SK-N-SH (cell line): Measurements from ENCODE around the gene SND1. TPM values are rescaled to one million over a fixed set of nuclear protein-coding genes. Genes with fewer than 3 reads are reported as not detected.

Source experiments
- CTCF ChIA-PET: fragments of 300-600, 350-600 bp; formaldehyde crosslinking; extraction: SDS; loops from one replicate; lab custom pipeline; 2021; lab: Yijun Ruan, JAX
- POLR2A ChIA-PET: fragments of 350-600 bp; sonication (Branson Sonifier 250); formaldehyde crosslinking; extraction: SDS; loops from one replicate; lab custom pipeline; 2020; ENCODE audit warnings: antibody characterized with exemption, inconsistent platforms; lab: Yijun Ruan, JAX
- DNase-seq: peaks from one replicate; pipeline ENCODE4 v3.0.0; 2012
- H2AFZ ChIP-seq: fragments of 200-600 bp; sonication (generic); 2 replicates; pipeline ENCODE4 v1.8.1; 2016; ENCODE audit warnings: antibody characterized with exemption, mild to moderate bottlenecking, low read depth
- H3F3A ChIP-seq: fragments of 200-600 bp; sonication (generic); replicated peaks from 2 replicates; pipeline ENCODE3; 2016; ENCODE audit warnings: antibody characterized with exemption, mild to moderate bottlenecking; ENCODE audit not compliant: insufficient read depth
- H3K27ac ChIP-seq, 2 experiments: fragments of 200-500 bp in 1 of 2; fragments of 200-600 bp in 1 of 2; sonication (Bioruptor generic) in 1 of 2; sonication (generic), shearing (Covaris generic) in 1 of 2; 2 replicates each; pipeline versions ENCODE4 v1.5.1 to v1.6.1; 2014 to 2016; ENCODE audit warnings: low read depth in 2 of 2, inconsistent platforms in 1 of 2, low read length in 1 of 2, mild to moderate bottlenecking in 1 of 2, mixed read lengths in 1 of 2
- H3K27me3 ChIP-seq: fragments of 200-600 bp; sonication (generic), shearing (Covaris generic); 2 replicates; pipeline ENCODE4 v1.6.1; 2016; ENCODE audit warnings: mixed run types; ENCODE audit not compliant: insufficient read depth
- H3K36me3 ChIP-seq, 2 experiments: fragments of 200-500 bp in 1 of 2; fragments of 200-600 bp in 1 of 2; sonication (Bioruptor generic) in 1 of 2; sonication (generic) in 1 of 2; replicated peaks in 1 of 2; 2 replicates each; pipeline versions ENCODE3 to v1.5.1; 2014 to 2016; ENCODE audit warnings: low read length in 1 of 2, mild to moderate bottlenecking in 1 of 2; ENCODE audit not compliant: insufficient read depth in 2 of 2, control insufficient read depth in 1 of 2
- H3K4me1 ChIP-seq, 2 experiments: fragments of 200-500 bp in 1 of 2; fragments of 200-600 bp in 1 of 2; sonication (Bioruptor generic) in 1 of 2; sonication (generic), shearing (Covaris generic) in 1 of 2; 2 replicates each; pipeline versions ENCODE4 v1.5.1 to v1.6.1; 2014 to 2016; ENCODE audit warnings: low read depth in 1 of 2, low read length in 1 of 2, mixed run types in 1 of 2; ENCODE audit not compliant: insufficient read depth in 2 of 2, control insufficient read depth in 1 of 2
- H3K4me2 ChIP-seq: fragments of 200-600 bp; sonication (generic), shearing (Covaris generic); 2 replicates; pipeline ENCODE4 v1.6.1; 2017; ENCODE audit warnings: mixed run types
- H3K4me3 ChIP-seq, 2 experiments: fragments of 200-500 bp in 1 of 2; fragments of 200-600 bp in 1 of 2; sonication (Bioruptor generic) in 1 of 2; sonication (generic), shearing (Covaris generic) in 1 of 2; 2 replicates each; pipeline versions ENCODE4 v1.5.1 to v1.8.1; 2014 to 2016; ENCODE audit warnings: low read depth in 2 of 2, inconsistent platforms in 1 of 2, low read length in 1 of 2, mild to moderate bottlenecking in 1 of 2, mixed read lengths in 1 of 2, moderate library complexity in 1 of 2
- H3K79me2 ChIP-seq: fragments of 200-600 bp; sonication (generic); 2 replicates; pipeline ENCODE4 v1.8.1; 2017; ENCODE audit warnings: mild to moderate bottlenecking; ENCODE audit not compliant: insufficient read depth
- H3K9ac ChIP-seq: fragments of 200-600 bp; sonication (generic); 2 replicates; pipeline ENCODE4 v1.6.1; 2017; ENCODE audit warnings: mixed run types
- H3K9me2 ChIP-seq: fragments of 200-600 bp; sonication (generic); 2 replicates; pipeline ENCODE4 v1.6.1; 2017; ENCODE audit warnings: mixed run types
- H3K9me3 ChIP-seq: fragments of 200-600 bp; sonication (generic); 2 replicates; pipeline ENCODE4 v1.6.1; 2017; ENCODE audit warnings: mixed run types, mild to moderate bottlenecking, moderate library complexity
- H4K20me1 ChIP-seq: fragments of 200-600 bp; sonication (generic); 2 replicates; pipeline ENCODE4 v1.6.1; 2017; ENCODE audit warnings: mild to moderate bottlenecking, mixed run types; ENCODE audit not compliant: insufficient read depth
- CHD2 ChIP-seq: fragments of 150-350 bp; IDR thresholded peaks from 2 replicates; pipeline ENCODE4 v1.6.1; 2018; ENCODE audit warnings: low read length; ENCODE audit not compliant: partially characterized antibody
- ELF1 ChIP-seq: IDR thresholded peaks from 2 replicates; pipeline ENCODE4 v1.4.0; 2012
- MEF2A ChIP-seq: IDR thresholded peaks from 2 replicates; pipeline ENCODE4 v1.4.0; 2012; ENCODE audit warnings: low read depth, borderline replicate concordance
- POLR2AphosphoS5 ChIP-seq: IDR thresholded peaks from 2 replicates; pipeline ENCODE4 v1.6.1; 2012; ENCODE audit warnings: low read depth, low read length
- RCOR1 ChIP-seq: fragments of 150-350 bp; IDR thresholded peaks from 2 replicates; pipeline ENCODE4 v1.6.1; 2017; ENCODE audit warnings: antibody characterized with exemption, low read length
- SIN3A ChIP-seq: IDR thresholded peaks from 2 replicates; pipeline ENCODE4 v1.6.1; 2012; ENCODE audit warnings: low read depth, mild to moderate bottlenecking, low read length, moderate library complexity, borderline replicate concordance
- TAF1 ChIP-seq: IDR thresholded peaks from 2 replicates; pipeline ENCODE4 v1.6.1; 2012; ENCODE audit warnings: low read depth, mild to moderate bottlenecking, low read length, moderate library complexity, borderline replicate concordance
- TCF12 ChIP-seq: IDR thresholded peaks from 2 replicates; pipeline ENCODE4 v1.4.0; 2012
- YY1 ChIP-seq: IDR thresholded peaks from 2 replicates; pipeline ENCODE4 v1.4.0; 2012; ENCODE audit warnings: low read depth, mild to moderate bottlenecking
- WGBS: methylation state at CpG from one replicate; pipeline ENCODE4 v1.1.6; 2017; ENCODE audit warnings: low lambda C conversion rate; 5-methylcytosine and 5-hydroxymethylcytosine counted together
- polyA plus RNA-seq, 3 experiments: library from polyadenylated mRNA; depleted of rRNA; stranded (reverse); fragments of >200 nt; gene quantifications; 2 replicates each; pipeline ENCODE4 v1.2.3, GENCODE V29; 2012
- TF ChIP-seq, protein P1 (sequence below): IDR thresholded peaks from 2 replicates; pipeline ENCODE4 v1.6.1; 2012; ENCODE audit warnings: mild to moderate bottlenecking, low read depth, low read length, moderate library complexity
- TF ChIP-seq, protein P2 (sequence below): fragments of 200-600 bp; sonication (generic); IDR thresholded peaks from 2 replicates; pipeline ENCODE4 v1.6.1; 2017; ENCODE audit warnings: antibody characterized with exemption, mild to moderate bottlenecking, moderate library complexity
- TF ChIP-seq, protein P3 (sequence below): fragments of 150-350 bp; IDR thresholded peaks from 2 replicates; pipeline ENCODE4 v1.6.1; 2016; ENCODE audit warnings: mild to moderate bottlenecking, low read depth, low read length
- TF ChIP-seq, protein P4 (sequence below): IDR thresholded peaks from 2 replicates; pipeline ENCODE4 v1.4.0; 2012; ENCODE audit warnings: low read depth
- TF ChIP-seq, protein P5 (sequence below): IDR thresholded peaks from 2 replicates; pipeline ENCODE4 v1.4.0; 2012; ENCODE audit warnings: low read depth, borderline replicate concordance
- TF ChIP-seq, protein P6 (sequence below): IDR thresholded peaks from 2 replicates; pipeline ENCODE4 v1.4.0; 2012; ENCODE audit warnings: low read depth, borderline replicate concordance
- TF ChIP-seq, protein P7 (sequence below): fragments of 150-350 bp; IDR thresholded peaks from 2 replicates; pipeline ENCODE4 v1.6.1; 2017; ENCODE audit warnings: antibody characterized with exemption, low read length, low read depth, borderline replicate concordance

Gene SND1
- polyA plus RNA-seq, 1 of the 3 experiments (the other 2 are of a cell fraction): 165 TPM

DNA sequence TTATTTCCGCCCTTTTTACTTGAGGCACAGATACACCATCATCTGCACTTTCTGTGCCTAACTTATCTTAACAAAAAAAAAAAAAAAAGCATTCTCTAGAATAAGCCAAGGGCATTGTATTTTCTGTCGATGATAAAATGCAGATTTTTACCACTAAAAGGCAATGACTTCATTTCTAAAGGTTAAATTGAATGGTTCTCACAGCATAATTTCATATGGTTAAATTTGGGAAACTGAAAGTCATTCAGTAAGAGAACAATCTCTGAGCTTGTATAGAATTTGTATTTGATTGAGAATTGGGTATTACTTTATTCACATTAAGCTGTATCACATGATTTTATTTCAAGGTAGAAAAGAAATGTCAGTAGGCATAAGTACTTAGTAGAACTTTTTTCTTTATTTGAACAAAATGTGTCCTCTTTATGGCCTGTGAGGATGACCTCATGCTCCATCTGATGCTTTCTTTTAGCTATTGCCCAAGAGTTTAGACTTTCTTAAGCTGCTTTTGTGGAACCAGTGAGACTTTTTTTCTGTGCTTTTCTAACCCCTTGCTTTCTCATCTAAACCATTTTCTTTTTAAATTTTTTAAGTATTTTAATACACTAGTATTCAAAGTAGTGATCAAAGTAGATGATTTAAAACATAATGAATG is 268.9 kb downstream of the SND1 start (continued):
- TF ChIP-seq POLR2AphosphoS5: no peak
- no peak for TF ChIP-seq CHD2

DNA sequence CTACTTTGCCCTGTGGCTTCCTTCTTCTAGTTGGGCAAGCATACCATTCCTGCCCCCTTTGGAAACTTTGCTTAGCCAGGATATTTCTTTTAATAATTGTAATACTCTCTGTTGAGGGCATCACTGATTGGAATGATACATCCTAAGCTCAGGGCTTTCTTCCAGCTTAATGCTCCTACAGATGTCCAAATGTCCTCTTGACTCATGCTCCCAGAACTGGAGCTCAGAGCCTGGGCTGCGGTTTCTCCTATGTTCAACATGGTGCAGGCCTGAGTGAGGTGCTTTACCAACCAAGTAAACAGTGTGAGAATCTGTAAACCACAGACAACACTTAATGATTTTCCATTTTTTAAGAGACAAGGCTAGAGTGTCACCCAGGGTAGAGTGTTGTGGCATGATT is 270.7 kb downstream of the SND1 start:
- DNase-seq: no peak
- H4K20me1 ChIP-seq: peaks cover 17% of the 10 kb centered on the region

More for the DNA sequence above, 270.7 kb downstream of the SND1 start:
- no peak overlapping the region for H3K9ac ChIP-seq
- no peak overlapping the region for H3K4me2 ChIP-seq
- ChIA-PET POLR2A (no interaction called here), CTCF (interaction anchor here (0.6 to 1.2 kb wide), 3 partner anchors 16 to 942 kb away, joined by 3 to 4 read pairs (median 3); no protein-coding TSS in a partner anchor)
- no peak overlapping the region for H3K27ac ChIP-seq
- no peak overlapping the region for H3K4me3 ChIP-seq
- TF ChIP-seq, protein P1, sequence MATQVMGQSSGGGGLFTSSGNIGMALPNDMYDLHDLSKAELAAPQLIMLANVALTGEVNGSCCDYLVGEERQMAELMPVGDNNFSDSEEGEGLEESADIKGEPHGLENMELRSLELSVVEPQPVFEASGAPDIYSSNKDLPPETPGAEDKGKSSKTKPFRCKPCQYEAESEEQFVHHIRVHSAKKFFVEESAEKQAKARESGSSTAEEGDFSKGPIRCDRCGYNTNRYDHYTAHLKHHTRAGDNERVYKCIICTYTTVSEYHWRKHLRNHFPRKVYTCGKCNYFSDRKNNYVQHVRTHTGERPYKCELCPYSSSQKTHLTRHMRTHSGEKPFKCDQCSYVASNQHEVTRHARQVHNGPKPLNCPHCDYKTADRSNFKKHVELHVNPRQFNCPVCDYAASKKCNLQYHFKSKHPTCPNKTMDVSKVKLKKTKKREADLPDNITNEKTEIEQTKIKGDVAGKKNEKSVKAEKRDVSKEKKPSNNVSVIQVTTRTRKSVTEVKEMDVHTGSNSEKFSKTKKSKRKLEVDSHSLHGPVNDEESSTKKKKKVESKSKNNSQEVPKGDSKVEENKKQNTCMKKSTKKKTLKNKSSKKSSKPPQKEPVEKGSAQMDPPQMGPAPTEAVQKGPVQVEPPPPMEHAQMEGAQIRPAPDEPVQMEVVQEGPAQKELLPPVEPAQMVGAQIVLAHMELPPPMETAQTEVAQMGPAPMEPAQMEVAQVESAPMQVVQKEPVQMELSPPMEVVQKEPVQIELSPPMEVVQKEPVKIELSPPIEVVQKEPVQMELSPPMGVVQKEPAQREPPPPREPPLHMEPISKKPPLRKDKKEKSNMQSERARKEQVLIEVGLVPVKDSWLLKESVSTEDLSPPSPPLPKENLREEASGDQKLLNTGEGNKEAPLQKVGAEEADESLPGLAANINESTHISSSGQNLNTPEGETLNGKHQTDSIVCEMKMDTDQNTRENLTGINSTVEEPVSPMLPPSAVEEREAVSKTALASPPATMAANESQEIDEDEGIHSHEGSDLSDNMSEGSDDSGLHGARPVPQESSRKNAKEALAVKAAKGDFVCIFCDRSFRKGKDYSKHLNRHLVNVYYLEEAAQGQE: no peak
- TF ChIP-seq YY1 (no peak), ELF1 (no peak), RCOR1 (no peak), CHD2 (no peak), MEF2A (no peak), TCF12 (no peak), POLR2AphosphoS5 (no peak), TAF1 (no peak), SIN3A (no peak)
- TF ChIP-seq, protein P2, sequence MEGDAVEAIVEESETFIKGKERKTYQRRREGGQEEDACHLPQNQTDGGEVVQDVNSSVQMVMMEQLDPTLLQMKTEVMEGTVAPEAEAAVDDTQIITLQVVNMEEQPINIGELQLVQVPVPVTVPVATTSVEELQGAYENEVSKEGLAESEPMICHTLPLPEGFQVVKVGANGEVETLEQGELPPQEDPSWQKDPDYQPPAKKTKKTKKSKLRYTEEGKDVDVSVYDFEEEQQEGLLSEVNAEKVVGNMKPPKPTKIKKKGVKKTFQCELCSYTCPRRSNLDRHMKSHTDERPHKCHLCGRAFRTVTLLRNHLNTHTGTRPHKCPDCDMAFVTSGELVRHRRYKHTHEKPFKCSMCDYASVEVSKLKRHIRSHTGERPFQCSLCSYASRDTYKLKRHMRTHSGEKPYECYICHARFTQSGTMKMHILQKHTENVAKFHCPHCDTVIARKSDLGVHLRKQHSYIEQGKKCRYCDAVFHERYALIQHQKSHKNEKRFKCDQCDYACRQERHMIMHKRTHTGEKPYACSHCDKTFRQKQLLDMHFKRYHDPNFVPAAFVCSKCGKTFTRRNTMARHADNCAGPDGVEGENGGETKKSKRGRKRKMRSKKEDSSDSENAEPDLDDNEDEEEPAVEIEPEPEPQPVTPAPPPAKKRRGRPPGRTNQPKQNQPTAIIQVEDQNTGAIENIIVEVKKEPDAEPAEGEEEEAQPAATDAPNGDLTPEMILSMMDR: no peak
- TF ChIP-seq, protein P3, sequence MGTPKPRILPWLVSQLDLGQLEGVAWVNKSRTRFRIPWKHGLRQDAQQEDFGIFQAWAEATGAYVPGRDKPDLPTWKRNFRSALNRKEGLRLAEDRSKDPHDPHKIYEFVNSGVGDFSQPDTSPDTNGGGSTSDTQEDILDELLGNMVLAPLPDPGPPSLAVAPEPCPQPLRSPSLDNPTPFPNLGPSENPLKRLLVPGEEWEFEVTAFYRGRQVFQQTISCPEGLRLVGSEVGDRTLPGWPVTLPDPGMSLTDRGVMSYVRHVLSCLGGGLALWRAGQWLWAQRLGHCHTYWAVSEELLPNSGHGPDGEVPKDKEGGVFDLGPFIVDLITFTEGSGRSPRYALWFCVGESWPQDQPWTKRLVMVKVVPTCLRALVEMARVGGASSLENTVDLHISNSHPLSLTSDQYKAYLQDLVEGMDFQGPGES: no peak
- TF ChIP-seq, protein P4, sequence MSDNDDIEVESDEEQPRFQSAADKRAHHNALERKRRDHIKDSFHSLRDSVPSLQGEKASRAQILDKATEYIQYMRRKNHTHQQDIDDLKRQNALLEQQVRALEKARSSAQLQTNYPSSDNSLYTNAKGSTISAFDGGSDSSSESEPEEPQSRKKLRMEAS: no peak
- TF ChIP-seq, protein P5, sequence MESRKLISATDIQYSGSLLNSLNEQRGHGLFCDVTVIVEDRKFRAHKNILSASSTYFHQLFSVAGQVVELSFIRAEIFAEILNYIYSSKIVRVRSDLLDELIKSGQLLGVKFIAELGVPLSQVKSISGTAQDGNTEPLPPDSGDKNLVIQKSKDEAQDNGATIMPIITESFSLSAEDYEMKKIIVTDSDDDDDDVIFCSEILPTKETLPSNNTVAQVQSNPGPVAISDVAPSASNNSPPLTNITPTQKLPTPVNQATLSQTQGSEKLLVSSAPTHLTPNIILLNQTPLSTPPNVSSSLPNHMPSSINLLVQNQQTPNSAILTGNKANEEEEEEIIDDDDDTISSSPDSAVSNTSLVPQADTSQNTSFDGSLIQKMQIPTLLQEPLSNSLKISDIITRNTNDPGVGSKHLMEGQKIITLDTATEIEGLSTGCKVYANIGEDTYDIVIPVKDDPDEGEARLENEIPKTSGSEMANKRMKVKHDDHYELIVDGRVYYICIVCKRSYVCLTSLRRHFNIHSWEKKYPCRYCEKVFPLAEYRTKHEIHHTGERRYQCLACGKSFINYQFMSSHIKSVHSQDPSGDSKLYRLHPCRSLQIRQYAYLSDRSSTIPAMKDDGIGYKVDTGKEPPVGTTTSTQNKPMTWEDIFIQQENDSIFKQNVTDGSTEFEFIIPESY: no peak
- TF ChIP-seq, protein P6, sequence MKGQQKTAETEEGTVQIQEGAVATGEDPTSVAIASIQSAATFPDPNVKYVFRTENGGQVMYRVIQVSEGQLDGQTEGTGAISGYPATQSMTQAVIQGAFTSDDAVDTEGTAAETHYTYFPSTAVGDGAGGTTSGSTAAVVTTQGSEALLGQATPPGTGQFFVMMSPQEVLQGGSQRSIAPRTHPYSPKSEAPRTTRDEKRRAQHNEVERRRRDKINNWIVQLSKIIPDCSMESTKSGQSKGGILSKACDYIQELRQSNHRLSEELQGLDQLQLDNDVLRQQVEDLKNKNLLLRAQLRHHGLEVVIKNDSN: no peak
- TF ChIP-seq, protein P7, sequence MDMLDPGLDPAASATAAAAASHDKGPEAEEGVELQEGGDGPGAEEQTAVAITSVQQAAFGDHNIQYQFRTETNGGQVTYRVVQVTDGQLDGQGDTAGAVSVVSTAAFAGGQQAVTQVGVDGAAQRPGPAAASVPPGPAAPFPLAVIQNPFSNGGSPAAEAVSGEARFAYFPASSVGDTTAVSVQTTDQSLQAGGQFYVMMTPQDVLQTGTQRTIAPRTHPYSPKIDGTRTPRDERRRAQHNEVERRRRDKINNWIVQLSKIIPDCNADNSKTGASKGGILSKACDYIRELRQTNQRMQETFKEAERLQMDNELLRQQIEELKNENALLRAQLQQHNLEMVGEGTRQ: no peak
- H3K27me3 ChIP-seq: no peaks in the 10 kb centered on the region
- peaks cover 0 to 8% of the 10 kb centered on the region in 2 experiments; a peak in 3 of 4 replicates for H3K4me1 ChIP-seq
- H3K9me2 ChIP-seq: no peaks in the 10 kb centered on the region
- peaks cover 51% of the 10 kb centered on the region for H3K79me2 ChIP-seq
- H3K36me3 ChIP-seq: peaks cover 0 to 1% of the 10 kb centered on the region in 2 experiments
- no peaks in the 10 kb centered on the region for H3K9me3 ChIP-seq
- H2AFZ ChIP-seq: no peak overlapping the region
- peaks cover 24% of the 10 kb centered on the region for H3F3A ChIP-seq
- 86% methylated on average over 1 of the region's 1 CpG for WGBS
